HS-27A (cell line): ENCODE data around the gene OR2T3.
"Not testable (repeated sequence)": the region's sequence is repeated elsewhere in the genome, so short reads cannot be mapped to it uniquely, and the experiment has no call there.

ENCODE experiments used
- DNase-seq: peaks from one replicate; pipeline ENCODE4 v3.0.0-alpha.2; 2012; ENCODE audit warnings: low read depth, missing footprints

The OR2T3 gene

DNA sequence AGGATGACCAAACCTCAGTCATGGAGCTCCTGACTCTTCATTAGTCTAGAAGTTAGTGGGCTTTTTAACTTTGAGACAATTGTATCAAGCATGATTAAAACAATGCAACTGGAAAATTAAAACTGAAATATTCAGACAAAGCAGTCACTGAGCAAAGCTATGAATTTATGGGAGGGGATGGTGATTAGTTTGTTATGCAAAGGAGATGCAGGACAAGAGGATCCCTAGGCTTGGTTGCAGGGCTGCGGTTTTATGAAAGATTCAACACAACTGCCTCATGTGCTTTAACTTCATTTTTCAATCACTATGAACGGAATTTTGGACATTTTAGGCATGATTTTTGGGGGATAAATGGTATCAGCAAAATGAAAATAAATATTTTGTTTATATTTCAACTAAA, 1.0 kb upstream of the OR2T3 start:
- not testable (repeated sequence) for DNase-seq

DNA sequence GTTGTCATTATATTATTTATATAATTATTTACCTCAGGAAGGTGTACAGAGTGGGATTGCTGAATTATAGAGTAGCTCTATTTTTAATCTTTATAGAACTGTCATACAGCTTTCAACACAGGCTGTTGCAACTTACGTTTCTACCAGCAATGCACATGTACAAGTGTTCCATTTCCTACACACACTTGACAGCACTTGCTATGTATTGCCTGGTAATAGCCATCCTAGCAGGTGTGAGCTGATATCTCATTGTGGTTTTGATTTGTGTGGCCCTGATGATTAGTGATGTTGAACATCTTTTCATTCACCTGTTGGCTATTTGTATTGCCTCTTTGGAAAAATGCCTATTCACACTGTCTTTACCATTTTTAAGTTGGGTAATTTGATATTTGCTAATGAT, 2.5 kb downstream of the OR2T3 start:
- DNase-seq = not testable (repeated sequence)

DNA sequence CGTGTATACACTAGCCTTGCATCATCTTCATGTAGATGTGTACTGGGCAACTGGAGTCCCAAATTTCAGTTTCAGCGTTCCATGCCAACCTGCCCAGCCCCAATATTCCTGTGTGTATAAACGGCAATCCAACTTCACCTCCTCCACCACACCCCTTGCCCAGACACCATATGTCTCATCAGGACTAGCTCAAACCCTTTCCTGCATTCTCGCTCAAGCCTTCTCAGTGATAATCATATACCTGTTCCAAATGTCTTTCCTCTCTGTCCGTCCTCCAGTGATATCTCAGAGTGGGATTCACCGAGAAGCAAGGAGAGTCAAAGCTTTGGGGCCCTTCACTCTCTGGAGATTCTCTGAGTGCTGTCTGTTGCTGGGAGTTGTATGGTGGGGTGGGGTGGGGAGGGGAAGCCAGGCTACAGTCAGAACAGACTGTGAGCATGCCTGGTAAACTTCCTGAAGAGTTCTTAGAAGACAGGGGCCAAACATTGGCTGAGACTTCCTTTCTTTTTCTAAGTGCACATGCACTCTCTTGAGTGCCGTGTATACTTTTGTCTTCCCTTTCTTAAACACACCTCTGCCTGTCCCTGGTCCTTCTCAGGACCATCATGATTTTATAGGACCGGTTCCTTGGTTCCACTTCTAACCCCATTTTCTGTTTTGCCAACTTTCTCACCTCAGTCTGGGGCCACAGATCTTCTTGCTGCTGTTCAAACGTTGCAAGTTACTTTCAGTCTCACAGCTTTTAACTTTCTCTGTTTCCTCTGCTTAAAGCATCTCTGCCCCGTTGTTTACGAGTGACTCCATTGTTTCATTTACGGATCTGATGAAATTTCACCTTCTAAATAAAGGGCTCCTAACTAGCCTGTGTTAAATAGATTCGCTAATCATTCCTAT, 8.8 kb downstream of the OR2T3 start:
- DNase-seq = not testable (repeated sequence)

DNA sequence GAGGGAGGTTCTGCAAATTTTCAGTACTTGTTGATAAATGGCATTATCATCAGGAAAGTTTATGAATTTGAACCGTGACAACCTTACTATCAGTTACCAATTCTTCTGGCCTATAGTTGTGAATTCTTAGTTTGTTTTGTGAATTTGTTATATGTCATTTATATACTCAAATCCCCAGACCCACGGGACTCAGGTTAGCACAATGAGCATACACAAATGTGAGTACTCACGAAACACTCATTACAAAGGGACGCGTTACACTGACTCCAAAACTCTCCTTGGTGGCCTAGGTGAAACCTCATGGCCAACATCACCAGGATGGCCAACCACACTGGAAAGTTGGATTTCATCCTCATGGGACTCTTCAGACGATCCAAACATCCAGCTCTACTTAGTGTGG, 15.1 kb downstream of the OR2T3 start, which contains the start of gene OR2T5:
TSS of gene OR2T5 (plus strand) at position 301 of the 400 bp plus-strand sequence. CDS start at position 301, 0 bp downstream.
- DNase-seq = not testable (repeated sequence)

DNA sequence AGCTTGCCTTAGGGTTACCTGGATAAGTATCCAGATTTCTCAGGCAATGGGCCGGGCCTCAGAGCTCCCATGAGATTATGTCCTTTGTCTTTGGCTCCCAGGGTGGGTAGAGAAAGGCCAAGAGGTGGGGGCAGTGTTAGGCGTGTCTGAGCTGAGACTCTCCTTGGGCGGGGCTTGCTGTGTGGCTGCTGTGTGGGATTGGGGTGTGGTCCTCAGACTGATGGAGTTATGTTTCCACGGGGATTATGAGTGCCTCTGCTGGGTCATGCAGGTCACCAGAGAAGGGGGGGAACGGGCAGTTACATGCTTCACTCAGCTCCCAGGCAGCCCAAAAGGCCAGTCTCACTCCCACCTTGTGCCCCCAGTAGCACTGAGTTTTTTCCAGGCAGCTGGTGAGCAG, 23.5 kb downstream of the OR2T3 start:
- not testable (repeated sequence) for DNase-seq

DNA sequence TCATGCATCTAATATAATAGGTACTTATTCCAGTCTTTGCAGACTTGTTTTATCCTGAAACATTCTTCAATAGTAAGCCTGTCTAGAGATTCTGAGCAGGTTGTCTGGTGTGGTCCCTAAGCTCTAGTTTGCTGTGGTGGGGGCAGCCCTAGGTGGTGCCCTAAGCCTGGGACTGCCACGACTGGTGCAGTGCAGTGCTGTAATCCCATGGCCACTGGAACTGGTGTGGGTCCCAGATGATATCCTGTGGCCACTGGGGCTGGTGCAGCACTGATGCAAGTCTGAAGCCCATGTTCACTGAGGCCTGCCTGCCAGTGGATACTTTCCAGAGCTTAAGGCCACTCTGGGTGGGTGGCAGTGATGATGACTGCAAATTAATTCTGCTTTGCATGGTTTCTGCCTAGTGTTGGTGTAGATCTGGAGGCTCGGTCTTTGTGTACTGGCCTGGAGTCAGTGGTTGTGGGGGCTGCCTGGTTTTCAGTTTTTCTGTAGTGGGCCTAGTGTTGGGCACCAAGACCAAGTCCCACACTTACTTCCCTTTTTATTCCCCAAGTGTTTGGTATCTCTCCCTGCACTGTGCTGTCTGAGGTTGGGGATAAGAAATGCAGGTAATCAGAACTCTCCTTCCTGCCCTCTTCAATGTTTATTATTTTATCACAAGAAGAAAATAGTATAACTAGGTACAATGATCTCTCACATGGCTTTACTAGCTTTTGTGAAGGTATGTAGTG, 27.3 kb downstream of the OR2T3 start:
- DNase-seq = not testable (repeated sequence)

DNA sequence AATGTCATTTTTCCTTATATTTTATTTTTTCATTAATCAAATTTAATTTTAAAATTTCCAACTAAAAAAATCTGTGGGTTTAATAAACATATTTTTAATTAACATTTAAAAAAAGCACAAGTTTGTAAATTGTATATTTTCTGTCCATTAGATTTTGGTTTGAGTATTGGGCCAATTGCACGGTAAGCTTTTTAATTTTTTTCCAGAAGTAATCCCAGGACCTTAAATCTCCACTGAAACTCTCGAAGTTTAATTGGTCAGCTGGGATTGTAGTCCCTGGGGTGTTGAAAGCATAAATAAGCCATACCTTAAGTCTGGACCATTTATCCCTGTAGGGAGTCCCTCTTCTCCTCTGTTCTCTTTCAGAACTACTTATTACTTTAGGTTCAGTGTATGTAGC, 34.6 kb downstream of the OR2T3 start, which contains the start of gene OR2G6:
TSS of gene OR2G6 (plus strand) at position 301 of the 400 bp plus-strand sequence. CDS start 13,574 bp downstream, outside the sequence.
- DNase-seq = not testable (repeated sequence)

DNA sequence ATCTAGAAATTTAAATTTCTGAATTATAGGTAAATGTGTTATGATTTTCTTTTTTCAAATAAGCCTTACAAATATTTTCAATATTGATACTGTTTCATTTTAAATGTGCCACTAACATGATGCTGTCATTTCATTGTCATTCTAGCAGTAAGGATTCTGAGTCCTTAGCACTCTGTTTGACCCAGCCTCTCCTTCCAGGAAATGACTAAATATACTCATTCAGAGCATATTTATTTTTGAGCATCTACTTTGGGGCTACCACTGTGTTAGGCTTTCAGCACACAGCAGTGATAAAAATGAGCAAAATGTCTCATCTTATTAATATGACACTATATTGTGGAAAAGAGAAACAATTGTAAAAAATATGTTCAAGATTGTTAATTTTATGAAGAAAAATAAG, 37.1 kb downstream of the OR2T3 start:
- DNase-seq = not testable (repeated sequence)

DNA sequence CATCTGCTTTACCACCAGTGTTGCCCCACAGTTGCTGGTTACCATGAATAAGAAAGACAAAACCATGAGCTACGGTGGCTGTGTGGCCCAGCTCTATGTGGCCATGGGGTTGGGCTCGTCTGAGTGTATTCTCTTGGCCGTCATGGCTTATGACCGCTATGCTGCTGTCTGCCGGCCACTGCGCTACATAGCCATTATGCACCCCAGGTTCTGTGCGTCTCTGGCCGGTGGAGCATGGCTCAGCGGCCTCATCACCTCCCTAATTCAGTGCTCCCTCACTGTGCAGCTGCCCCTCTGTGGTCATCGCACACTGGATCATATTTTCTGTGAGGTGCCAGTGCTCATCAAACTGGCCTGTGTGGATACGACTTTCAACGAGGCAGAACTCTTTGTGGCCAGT, 48.7 kb downstream of the OR2T3 start:
- no peak for DNase-seq
